SH-SY5Y (cell line): ENCODE data around the gene ERP27.

Experiments used
- GATA2 ChIP-seq: IDR thresholded peaks from 2 replicates; pipeline ENCODE4 v1.6.1; 2011; ENCODE audit warnings: mild to moderate bottlenecking, low read depth, low read length
- GATA3 ChIP-seq: IDR thresholded peaks from 2 replicates; pipeline ENCODE4 v1.6.1; 2011; ENCODE audit warnings: low read depth, mild to moderate bottlenecking, low read length, moderate library complexity

DNA sequence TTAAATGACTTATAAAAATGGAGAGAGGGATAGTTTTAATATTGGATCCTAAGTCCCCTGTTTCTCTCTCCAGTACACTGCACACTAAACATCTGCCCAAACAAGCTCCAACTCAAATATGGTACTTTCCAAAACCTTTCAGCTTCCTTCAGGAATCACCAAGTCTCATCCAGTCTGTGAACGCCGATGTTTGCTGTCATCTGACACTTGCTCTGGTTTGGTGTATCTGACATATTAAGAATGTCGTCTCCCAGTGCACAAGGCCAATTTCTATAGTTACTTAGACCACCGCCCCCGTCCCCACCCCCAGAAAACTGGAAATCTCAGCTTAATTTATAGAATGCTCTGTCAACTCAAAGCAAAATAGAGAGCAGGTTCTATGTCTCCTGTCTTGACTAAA is 47.6 kb downstream of the ERP27 start:
- no peak for TF ChIP-seq GATA3
- TF ChIP-seq GATA2 = no peak
